Subcutaneous adipose tissue (tissue), 4 donors: ENCODE data around the gene EGLN3. TPM values are rescaled to one million over a fixed set of nuclear protein-coding genes. Genes with fewer than 3 reads are reported as not detected.

Experiments used
- CTCF ChIP-seq: fragments of 450-650 bp; IDR thresholded peaks from one replicate; pipeline ENCODE4 v1.5.1; 2016; ENCODE audit warnings: low read depth, mild to moderate bottlenecking, control low read depth, antibody characterized with exemption, moderate library complexity
- total RNA-seq, 4 donors: library from RNA; depleted of rRNA; stranded (reverse); fragments of >200 nt; gene quantifications; one replicate each; pipeline ENCODE4 v1.1.0, GENCODE V29; 2016

EGLN3 gene
- 10 to 100 TPM in 1 of 4 donors, 1 to 10 TPM in 3; 7.0 to 14.5 (median 7.2) TPM for total RNA-seq

GRCh38 chr14:33950320-33951182 is at the start of gene EGLN3:
Gene EGLN3, minus strand, starts transcription at chr14:33951074. Its CDS starts 322 bp downstream, at chr14:33950752.
- no peak for TF ChIP-seq CTCF

DNA sequence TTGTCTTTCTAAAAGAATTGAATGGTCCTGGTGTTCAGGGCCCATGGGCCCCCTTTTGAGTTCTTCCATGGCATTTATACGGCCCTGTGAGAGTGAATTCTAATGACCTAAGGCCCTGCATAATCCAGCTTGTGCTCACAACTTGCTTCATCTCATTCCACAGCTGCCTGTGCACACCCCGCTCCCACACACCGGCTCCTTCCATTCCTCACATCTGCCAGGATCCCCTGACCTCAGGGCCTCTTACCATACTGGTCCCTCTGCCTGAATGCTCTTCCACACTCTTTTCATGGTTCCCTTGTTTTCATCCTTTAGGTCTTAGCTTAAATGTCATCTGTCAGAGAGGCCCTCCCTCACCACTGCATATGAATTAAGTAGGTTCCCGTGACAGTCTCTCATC is 49.5 kb upstream of the EGLN3 start:
- no peak for TF ChIP-seq CTCF

DNA sequence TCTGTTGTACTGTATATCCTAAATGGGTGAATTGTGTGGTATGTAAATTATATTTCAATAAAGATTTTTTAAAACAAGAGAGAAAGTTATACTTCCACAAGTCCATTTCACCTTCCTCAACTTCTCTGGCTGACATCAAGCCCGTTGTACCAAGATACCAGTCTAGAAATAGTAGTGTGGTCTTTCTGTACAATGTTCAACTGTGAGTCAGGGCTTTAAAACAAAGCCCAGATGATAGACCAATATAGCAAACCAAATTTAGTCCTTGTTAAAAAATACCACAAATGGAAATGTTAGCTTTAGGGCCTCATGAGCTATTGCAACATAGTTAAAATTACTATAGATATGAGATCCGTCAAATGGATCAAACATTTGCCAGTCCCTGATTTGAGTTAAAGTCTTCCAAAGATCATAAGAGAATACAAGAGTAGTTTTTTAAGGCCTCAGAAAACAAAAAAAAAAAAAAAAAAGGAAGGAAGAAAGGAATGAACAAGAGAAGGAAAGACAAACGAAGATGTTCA is 49.0 kb upstream of the EGLN3 start:
- TF ChIP-seq CTCF = no peak

DNA sequence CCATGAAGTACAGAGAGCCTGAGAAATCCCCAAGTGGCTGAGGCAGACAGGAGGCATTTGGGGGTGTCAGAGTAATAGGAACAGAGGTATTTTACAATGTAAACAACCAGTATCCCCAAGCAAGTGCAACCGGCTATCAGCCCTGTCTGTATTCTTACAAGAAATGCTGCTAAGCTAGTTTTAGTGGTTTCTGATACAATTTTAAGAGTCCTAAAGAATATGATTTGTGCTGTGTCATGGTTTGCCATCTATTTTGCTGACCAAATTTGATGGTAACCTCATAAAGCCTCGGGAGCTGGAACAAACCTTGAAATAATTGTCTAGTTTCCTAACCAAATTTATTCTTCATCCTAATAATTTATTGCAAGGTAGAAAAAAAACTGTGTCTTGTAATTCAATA is 46.7 kb upstream of the EGLN3 start:
- TF ChIP-seq CTCF = no peak

DNA sequence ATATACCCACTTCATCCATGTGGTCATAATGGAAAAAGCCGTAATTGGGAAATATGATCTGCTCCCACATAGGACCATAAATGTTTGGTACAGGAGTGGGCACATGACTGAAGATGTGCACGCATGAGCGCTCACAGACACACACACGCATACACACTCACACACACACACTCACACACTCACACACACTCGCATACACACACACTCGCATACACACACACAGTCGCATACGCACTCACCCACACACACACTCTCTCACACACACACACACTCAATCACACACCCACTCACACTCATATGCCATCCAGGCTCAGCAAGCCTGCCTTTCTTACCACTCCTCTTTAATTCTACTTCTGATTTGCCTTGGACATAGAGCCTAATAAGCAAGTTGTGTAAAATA is 45.6 kb upstream of the EGLN3 start:
- no peak for TF ChIP-seq CTCF

- no peak for TF ChIP-seq CTCF
These were observed 42.4 kb upstream of the EGLN3 start for GRCh38 chr14:33993246-33993645.

GRCh38 chr14:33992274-33993007 is 41.6 kb upstream of the EGLN3 start:
- no peak for TF ChIP-seq CTCF
